Measurements from ENCODE around the gene FAM47E.

DNA sequence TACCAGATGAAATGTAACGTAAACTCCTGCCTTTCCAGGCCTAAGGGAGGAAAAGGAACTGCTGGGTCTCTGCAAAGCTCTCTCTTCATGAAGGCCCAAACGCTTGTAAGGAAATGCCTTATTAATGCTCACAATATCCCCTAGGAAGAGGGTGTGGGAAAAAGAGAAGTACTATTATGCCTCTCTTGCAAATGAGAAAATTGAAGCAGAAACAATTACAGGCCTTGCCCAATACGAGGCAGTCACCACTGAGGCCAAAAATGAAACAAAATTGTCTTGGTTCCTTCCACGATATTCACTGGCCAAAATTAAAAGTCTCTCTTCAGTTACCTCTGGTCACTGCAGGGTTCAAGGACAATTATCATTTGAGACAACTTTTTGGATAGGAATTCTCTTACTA is 41.1 kb upstream of the FAM47E start:
- TF ChIP-seq CTCF (IDR thresholded peaks at IDR 0.05) (no peak), POLR2A (IDR thresholded peaks at IDR 0.05) (no peak)

Measured in adrenal gland (tissue), 5 donors.